Measurements from ENCODE around the gene NNAT.

The NNAT gene

GRCh38 chr20:37502654-37503053 is 18.4 kb upstream of the NNAT start:
- no peak for DNase-seq (ENCODE audit: low read depth in 2 of 2)

GRCh38 chr20:37503256-37503927 is 17.7 kb upstream of the NNAT start:
- no peak for DNase-seq (ENCODE audit: low read depth in 2 of 2)

DNA sequence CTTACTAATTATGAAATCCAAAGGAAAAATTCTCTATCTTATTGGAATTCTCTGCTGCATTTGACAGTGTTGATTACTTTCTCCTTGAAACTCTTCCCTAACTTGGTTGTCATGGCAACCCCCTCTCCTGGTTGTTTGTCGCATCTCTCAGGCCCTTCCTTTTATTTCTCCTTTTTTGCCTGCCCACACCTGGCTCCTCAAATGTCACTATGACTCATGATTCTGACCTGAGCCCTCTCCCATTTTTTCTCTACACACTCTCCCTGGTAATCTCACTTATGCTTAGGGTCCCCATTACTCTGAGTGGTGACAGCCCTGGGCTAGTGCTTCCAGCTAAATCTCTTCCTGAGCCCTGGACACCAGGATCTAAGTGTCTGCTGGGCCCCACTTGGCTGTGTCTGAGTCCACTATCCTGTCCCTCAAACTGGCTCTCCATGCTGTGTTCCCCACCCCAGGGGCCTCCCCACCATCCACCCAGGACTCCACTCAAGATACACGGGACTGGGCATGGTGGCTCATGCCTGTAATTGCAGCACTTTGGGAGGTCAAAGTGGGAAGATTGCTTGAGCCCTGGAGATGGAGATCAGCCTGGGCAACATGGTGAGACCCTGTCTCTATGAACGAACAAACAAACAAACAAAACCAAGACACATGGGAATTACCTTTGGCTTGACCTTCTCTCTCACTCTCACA is 16.5 kb upstream of the NNAT start:
- no peak for DNase-seq (ENCODE audit: low read depth in 2 of 2)

- DNase-seq (ENCODE audit: low read depth in 2 of 2): no peak
Observed at GRCh38 chr20:37505263-37506151, 15.5 kb upstream of the NNAT start.

DNA sequence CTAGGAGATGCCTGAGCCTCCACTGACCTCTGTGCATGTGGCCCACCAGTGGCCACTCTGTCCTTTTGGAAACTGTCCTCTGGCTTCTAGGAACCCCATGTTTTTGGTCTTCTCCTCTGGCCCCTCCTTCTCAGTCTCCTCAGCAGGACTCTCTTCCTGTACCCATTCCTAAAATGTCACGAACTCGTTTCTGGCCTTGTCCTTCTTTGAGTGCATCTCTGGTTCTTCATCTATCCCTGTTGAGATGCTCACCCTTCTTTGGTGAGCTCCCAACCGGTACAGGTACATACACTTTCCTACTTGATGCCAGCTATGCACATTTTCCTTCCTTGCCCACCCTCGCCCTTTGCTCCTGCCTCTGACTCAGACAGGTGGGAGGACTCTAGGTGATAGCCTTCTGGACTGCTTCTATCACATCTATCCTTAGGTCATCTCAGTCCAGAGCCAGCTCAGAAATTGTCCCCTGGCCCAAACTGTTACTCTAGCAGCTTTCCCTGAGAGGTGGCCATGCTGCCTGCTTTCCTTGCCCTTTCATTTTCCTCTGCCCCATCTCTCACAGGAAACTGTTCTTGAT is 14.8 kb upstream of the NNAT start:
- DNase-seq (ENCODE audit: low read depth in 2 of 2): no peak

DNA sequence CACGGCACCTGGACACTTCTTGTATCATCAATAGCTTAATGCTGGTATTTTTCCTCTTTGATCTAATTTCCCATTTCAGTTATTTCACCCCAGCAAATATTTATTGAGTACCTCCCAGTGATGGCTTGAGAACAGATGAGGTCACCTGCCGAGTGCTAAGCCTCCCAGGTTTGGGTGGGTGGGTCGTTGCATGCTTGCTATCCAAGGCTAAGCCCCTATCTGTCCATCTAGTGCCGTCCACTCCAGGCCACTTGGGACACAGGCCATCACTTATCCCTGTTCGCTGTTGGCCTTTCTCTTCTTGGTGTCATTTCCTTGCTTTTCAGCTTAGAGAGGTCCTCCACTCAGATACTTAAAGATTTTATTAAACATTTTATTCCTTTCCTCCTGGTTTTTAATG is 10.8 kb upstream of the NNAT start:
- no peak for DNase-seq (ENCODE audit: low read depth in 2 of 2)

DNA sequence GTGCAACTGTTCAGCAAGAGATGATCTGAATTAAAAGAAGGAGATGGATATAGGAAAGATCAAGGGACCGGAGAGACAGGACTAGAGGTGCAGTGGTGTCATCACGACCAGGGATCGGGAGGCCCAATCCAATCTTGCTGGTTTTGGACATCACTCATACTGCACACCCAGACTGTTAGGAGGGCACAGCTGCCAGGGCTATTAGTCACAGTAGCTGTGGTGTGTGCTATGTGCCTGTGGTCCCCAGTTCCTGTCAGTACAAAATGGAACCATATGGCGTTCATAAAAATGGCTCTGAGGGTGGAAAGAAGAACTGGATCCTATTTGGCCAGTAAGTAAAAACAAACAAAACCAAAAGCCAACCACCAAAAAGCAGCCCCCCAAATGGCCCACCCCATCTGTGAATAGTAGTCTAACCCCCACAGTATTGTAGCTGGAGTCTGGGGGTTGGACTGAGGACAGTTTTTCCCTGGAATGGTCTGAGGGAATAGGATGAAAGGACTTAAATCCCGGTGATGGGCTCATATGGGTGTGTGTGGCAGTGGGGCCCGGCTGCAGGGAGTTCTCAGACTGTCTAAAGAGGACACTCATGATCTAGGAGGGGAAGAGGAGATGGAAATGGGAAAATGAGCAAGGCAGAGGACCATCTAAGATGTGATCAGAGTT is 9.3 kb upstream of the NNAT start:
- DNase-seq (ENCODE audit: low read depth in 2 of 2): no peak

- DNase-seq (ENCODE audit: low read depth in 2 of 2): no peak
Observed at GRCh38 chr20:37513779-37514359, 7.2 kb upstream of the NNAT start.

DNA sequence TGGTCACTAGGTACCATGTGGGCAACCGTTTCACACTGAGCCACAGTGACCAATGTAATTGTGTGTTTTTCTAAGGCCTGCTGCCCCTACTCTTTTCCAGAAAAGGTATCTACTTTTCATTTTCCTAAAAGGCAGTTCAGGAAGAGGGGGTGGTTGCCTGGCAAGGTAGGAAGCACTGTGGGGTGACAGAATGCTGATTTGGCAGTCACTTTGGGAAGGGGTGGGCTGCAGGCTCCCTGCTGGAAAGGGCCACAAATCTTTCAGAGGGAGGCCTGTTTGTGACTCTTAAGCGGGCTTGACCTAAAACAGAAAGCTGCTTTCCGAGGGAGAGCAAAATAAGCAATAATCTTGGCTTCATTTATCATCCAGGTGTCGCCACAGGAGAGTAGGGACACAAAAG is 5.2 kb upstream of the NNAT start:
- no peak for DNase-seq (ENCODE audit: low read depth in 2 of 2)

DNA sequence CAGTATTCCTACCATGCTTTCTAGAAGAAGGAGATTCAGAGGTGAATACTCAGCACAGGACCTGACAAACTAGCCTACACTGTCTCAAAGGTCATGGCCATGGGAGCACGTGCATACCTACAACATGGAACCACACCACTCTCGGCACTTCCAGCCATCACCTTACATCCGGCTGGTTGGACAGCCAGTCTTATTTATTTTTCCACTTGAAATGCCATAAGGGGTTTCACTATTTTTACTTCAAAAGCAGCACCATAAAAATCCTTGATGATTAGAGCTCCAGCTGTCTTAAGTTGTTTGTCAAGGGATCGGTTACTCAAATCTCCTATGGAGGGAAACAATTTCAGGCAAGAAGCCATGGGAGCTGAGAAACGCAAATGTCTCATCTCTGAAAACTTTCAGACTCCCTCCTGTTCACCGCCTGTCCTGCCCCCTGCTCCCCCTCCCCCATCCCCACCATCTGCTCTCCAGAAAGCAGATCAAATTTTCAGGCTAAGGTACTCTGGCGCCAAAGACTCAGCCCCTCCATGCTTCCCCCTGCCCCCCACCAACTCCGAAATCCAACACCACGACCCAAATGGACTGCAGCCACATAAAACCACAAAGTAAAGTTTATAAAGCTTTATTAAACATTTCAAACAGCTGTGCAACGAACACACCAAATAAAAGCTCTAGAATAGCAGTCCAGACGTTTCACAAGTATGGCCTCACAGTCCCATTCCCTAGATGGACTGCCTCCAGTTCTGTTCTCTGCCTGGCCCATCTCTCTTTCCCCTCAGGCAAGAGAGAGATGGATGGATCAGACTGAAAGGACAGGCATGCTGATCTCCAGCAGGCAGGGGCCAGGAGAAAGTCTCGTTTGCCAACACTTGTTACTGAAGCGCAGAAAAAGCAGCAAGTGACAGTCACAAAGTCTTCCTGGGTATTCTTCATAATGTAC is 4.0 kb upstream of the NNAT start:
- DNase-seq (ENCODE audit: low read depth in 2 of 2): no peak

DNA sequence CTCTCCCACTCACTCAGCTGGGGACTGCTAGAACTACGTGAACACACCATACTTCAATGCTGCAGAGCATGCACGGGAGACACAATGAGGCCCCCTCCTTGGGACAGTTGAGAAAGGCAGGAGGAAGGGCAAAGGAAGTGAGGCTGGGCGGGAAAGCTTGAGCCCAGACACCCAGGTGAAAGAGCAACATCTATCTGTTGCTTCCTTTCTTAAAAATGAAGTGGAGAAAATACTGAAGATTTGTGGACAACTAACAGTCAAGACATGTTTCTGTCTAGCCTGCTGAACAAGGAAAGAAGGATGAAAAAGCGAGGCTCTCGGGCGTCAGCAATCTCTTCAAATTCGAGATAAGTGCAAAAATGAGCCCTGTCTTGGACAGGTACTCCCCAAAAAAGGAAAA is 3.0 kb upstream of the NNAT start:
- no peak for DNase-seq (ENCODE audit: low read depth in 2 of 2)

DNA sequence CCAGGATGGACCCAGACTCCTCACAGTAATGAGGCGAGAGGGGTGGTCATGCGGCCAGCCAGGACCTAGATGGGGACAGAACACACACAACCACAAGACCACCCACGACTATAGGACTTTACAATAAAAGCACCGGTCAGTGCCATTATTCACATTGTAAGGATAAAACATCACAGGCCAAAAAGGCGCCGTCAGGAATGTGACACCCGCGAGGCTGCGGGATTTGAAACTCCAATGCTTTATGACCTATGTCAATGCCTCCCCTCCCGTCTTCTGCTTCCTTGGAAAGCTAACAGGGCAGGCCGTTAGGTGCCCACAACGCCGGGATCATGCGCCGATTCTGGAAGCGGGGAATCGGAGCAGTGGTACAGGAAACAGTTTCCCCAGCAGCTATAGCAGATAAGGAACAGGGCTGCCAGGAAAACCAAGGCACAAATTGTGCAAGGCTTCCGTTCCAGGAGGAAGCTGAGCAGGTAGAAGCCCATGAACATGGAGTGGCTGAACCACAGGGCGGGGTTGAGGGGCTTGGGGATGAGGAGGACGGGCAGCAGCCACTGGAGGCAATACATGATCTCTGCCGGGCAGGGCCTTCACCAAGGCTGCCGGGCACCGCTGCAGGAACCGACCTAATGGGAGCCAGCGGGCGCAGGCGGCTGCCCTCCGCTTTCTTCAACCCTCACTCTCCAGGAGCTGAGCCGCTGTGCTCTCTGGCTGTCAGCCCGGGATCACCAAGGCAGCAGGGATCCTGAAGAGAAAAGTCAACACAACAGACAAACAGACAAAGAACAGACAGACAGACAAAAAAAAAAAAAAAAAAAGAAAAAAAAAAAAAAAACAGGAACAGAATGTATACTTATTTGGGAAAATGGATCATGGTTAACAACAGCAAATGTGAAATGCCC is 2.2 kb upstream of the NNAT start:
- DNase-seq (ENCODE audit: low read depth in 2 of 2): no peak

DNA sequence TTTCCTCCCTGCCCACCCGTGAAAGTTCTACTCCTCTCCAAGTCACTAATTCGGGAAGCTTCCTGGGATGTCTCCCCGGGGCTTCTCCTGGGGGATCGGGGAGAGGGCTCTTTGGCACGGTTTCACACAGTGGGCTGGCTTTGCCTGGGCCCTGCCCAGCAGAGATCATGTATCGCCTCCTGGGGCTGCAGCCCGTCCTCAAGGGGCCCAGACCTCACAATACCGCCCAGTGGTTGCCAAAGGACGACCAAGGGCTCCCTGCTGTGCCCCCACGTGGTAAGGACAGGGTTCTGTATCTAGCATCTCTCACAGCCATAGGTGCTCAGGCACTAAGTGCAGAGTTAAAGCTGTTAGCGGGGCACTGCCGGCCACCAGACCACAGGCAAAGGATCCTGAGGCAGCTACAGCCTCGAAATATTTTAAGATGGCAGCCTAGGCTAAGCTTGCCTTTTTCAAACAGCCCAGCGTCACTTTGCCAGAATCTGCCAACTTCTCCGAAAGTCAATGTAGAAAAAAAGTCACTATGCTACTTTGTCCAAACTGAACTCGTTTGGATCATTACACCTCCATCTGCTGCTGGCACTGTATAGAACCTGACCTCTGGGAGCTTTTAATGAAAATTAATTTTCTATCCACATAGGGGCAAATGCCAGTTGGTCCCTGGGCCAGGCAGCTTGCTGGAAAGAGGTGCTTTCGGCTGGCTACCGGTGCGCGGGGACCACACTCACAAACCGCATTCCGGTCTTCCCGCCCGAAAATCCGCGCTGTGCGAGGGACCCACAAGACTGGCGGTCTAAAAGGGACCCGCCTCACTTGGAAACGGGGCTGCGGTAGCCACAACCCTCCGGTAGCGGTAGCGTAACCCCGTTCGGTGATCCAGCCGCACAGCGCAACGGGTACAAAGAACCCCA is 1.3 kb upstream of the NNAT start:
- no peak for DNase-seq (ENCODE audit: low read depth in 2 of 2)

GRCh38 chr20:37520419-37520955 is 563 bp upstream of the NNAT start:
- DNase-seq (ENCODE audit: low read depth in 2 of 2): no peak

- DNase-seq (ENCODE audit: low read depth in 2 of 2): no peak
Observed at GRCh38 chr20:37522260-37523011, 1.4 kb downstream of the NNAT start.

GRCh38 chr20:37523012-37523391 is 2.0 kb downstream of the NNAT start:
- DNase-seq (ENCODE audit: low read depth in 2 of 2): no peak
